CD4-positive, alpha-beta memory T cell (primary cell): Measurements from ENCODE around the gene ZFHX3. TPM values are rescaled to one million over a fixed set of nuclear protein-coding genes. Genes with fewer than 3 reads are reported as not detected.

ENCODE experiments used
- CTCF ChIA-PET: fragments of 350-600 bp; sonication (Branson Sonifier 250); formaldehyde crosslinking; loops from one replicate; lab custom pipeline; 2021; ENCODE audit warnings: inconsistent platforms; ENCODE audit not compliant: partially characterized antibody; lab: Charles Lee
- POLR2A ChIA-PET: fragments of 350-600 bp; sonication (Branson Sonifier 250); formaldehyde crosslinking; loops from one replicate; lab custom pipeline; 2021; ENCODE audit not compliant: partially characterized antibody; lab: Charles Lee
- DNase-seq, 5 donors: peaks; one replicate each; pipeline versions ENCODE4 v3.0.0 to v3.0.0-alpha.2; 2020 to 2022; ENCODE audit warnings: mixed read lengths in 1 of 5
- H3K27ac ChIP-seq: one replicate; pipeline ENCODE4 v1.7.0; 2013; ENCODE audit warnings: low read depth, low read length
- H3K27me3 ChIP-seq: 2 replicates; pipeline ENCODE4 v1.7.0; 2013; ENCODE audit warnings: mild to moderate bottlenecking, low read length, moderate library complexity; ENCODE audit not compliant: insufficient read depth
- H3K36me3 ChIP-seq: 2 replicates; pipeline ENCODE4 v1.7.0; 2013; ENCODE audit warnings: mild to moderate bottlenecking, low read length, moderate library complexity; ENCODE audit not compliant: insufficient read depth
- H3K4me1 ChIP-seq: 2 replicates; pipeline ENCODE4 v1.7.0; 2013; ENCODE audit warnings: mild to moderate bottlenecking, low read length, moderate library complexity; ENCODE audit not compliant: insufficient read depth
- H3K4me3 ChIP-seq, 2 donors: one replicate each; pipeline ENCODE4 v1.7.0; 2013; ENCODE audit warnings: low read length in 2 of 2, mild to moderate bottlenecking in 1 of 2
- H3K9me3 ChIP-seq, 2 donors: one replicate each; pipeline ENCODE4 v1.7.0; 2013; ENCODE audit warnings: low read length in 2 of 2, control low read depth in 1 of 2; ENCODE audit not compliant: control insufficient read depth in 1 of 2
- H3K27ac Mint-ChIP-seq, 7 donors: one replicate each; pipeline ENCODE4 v1.8.0; 2020 to 2021; ENCODE audit warnings: mixed read lengths in 7 of 7, mild to moderate bottlenecking in 6 of 7, inconsistent platforms in 3 of 7, moderate library complexity in 3 of 7
- H3K27me3 Mint-ChIP-seq, 2 donors: one replicate each; pipeline ENCODE4 v1.8.0; 2020 to 2021; ENCODE audit warnings: mixed read lengths in 2 of 2
- H3K36me3 Mint-ChIP-seq, 2 donors: one replicate each; pipeline ENCODE4 v1.8.0; 2020 to 2021; ENCODE audit warnings: mixed read lengths in 2 of 2, inconsistent platforms in 1 of 2, mild to moderate bottlenecking in 1 of 2
- H3K4me1 Mint-ChIP-seq, 4 donors: one replicate each; pipeline ENCODE4 v1.8.0; 2020 to 2021; ENCODE audit warnings: mixed read lengths in 4 of 4, mild to moderate bottlenecking in 1 of 4
- H3K4me3 Mint-ChIP-seq, 8 donors: one replicate each; pipeline ENCODE4 v1.8.0; 2020 to 2021; ENCODE audit warnings: mixed read lengths in 8 of 8, mild to moderate bottlenecking in 7 of 8, moderate library complexity in 6 of 8, inconsistent platforms in 3 of 8
- H3K9me3 Mint-ChIP-seq, 8 donors: one replicate each; pipeline ENCODE4 v1.8.0; 2020 to 2021; ENCODE audit warnings: mixed read lengths in 8 of 8, mild to moderate bottlenecking in 5 of 8, inconsistent platforms in 3 of 8, moderate library complexity in 1 of 8
- intact Hi-C: fragments of 100-400 bp; cut with micrococcal nuclease; formaldehyde crosslinking; loops from one replicate; pipeline ENCODE4 v1.15.1; 2023
- polyA plus RNA-seq, 2 donors: library from polyadenylated mRNA; unstranded; fragments of 300-500 nt; fragmentation: Illumina TruSeq; gene quantifications; one replicate each; pipeline ENCODE4 v1.2.3, GENCODE V29; 2021
- total RNA-seq, 2 experiments: library from RNA; stranded (reverse); gene quantifications; one replicate each; pipeline ENCODE4 v1.2.3, GENCODE V29; 2021

The ZFHX3 gene
- total and polyA plus RNA-seq, 4 experiments from 2014 or later = 0.01 to 0.99 (median 0.36) TPM

- no peaks in the 10 kb centered on the region for H3K36me3 Mint-ChIP-seq
- Histone ChIP-seq H3K27me3 (no peaks in the 10 kb centered on the region), H3K9me3 (no peaks in the 10 kb centered on the region), H3K4me3 (no peak overlapping the region), H3K27ac (no peak overlapping the region), H3K4me1 (no peaks in the 10 kb centered on the region), H3K36me3 (no peaks in the 10 kb centered on the region)
- no peak overlapping the region for H3K4me3 Mint-ChIP-seq
- H3K4me1 Mint-ChIP-seq = no peaks in the 10 kb centered on the region
- CTCF ChIA-PET = interaction anchor here (2.1 kb wide), 1 partner anchor 21 kb away, joined by 10 read pairs; no protein-coding TSS in a partner anchor
- H3K9me3 Mint-ChIP-seq = peaks cover 0 to 3% (median 0%) of the 10 kb centered on the region in 8 donors
- no peak overlapping the region for H3K27ac Mint-ChIP-seq
- intact Hi-C loops = no loop called here
- POLR2A ChIA-PET = no interaction called here
- no peak for DNase-seq
- no peaks in the 10 kb centered on the region for H3K27me3 Mint-ChIP-seq
These were observed 236.1 kb downstream of the ZFHX3 start for GRCh38 chr16:72811876-72812275.

GRCh38 chr16:72811188-72811720 is 236.7 kb downstream of the ZFHX3 start:
- Histone ChIP-seq H3K4me1 (no peaks in the 10 kb centered on the region), H3K27me3 (no peaks in the 10 kb centered on the region), H3K36me3 (no peaks in the 10 kb centered on the region), H3K9me3 (no peaks in the 10 kb centered on the region), H3K27ac (no peak overlapping the region), H3K4me3 (no peak overlapping the region)
- intact Hi-C loops = no loop called here
- Mint-ChIP-seq H3K36me3 (no peaks in the 10 kb centered on the region), H3K27ac (no peak overlapping the region), H3K27me3 (no peaks in the 10 kb centered on the region), H3K4me1 (no peaks in the 10 kb centered on the region), H3K9me3 (peaks cover 0 to 2% (median 0%) of the 10 kb centered on the region in 8 donors), H3K4me3 (no peak overlapping the region)
- ChIA-PET CTCF (interaction anchor here (2.1 kb wide), 1 partner anchor 21 kb away, joined by 10 read pairs; no protein-coding TSS in a partner anchor), POLR2A (no interaction called here)
- no peak for DNase-seq

- Histone ChIP-seq H3K27me3 (no peaks in the 10 kb centered on the region), H3K4me1 (no peaks in the 10 kb centered on the region), H3K36me3 (no peaks in the 10 kb centered on the region), H3K27ac (no peak overlapping the region), H3K9me3 (no peaks in the 10 kb centered on the region), H3K4me3 (no peak overlapping the region)
- Mint-ChIP-seq H3K9me3 (peaks cover 0 to 2% (median 0%) of the 10 kb centered on the region in 8 donors), H3K4me3 (no peak overlapping the region), H3K36me3 (no peaks in the 10 kb centered on the region), H3K27me3 (peaks cover 0 to 1% of the 10 kb centered on the region in 2 donors), H3K4me1 (no peaks in the 10 kb centered on the region), H3K27ac (no peak overlapping the region)
- intact Hi-C loops = no loop called here
- DNase-seq = no peak
- ChIA-PET CTCF (interaction anchor here (2.1 kb wide), 1 partner anchor 22 kb away, joined by 10 read pairs; no protein-coding TSS in a partner anchor), POLR2A (no interaction called here)
These were observed 237.4 kb downstream of the ZFHX3 start for GRCh38 chr16:72810480-72810879.

- Mint-ChIP-seq H3K27ac (no peak overlapping the region), H3K36me3 (no peaks in the 10 kb centered on the region), H3K4me1 (no peaks in the 10 kb centered on the region), H3K4me3 (no peak overlapping the region), H3K9me3 (no peaks in the 10 kb centered on the region), H3K27me3 (peaks cover 0 to 1% of the 10 kb centered on the region in 2 donors)
- intact Hi-C loops = no loop called here
- POLR2A ChIA-PET = no interaction called here
- CTCF ChIA-PET = no interaction called here
- Histone ChIP-seq H3K4me3 (no peak overlapping the region), H3K4me1 (no peaks in the 10 kb centered on the region), H3K27ac (no peak overlapping the region), H3K36me3 (no peaks in the 10 kb centered on the region), H3K27me3 (no peaks in the 10 kb centered on the region), H3K9me3 (no peaks in the 10 kb centered on the region)
- no peak for DNase-seq
These were observed 238.5 kb downstream of the ZFHX3 start for GRCh38 chr16:72809446-72809845.

- CTCF ChIA-PET = no interaction called here
- intact Hi-C loops = no loop called here
- no peaks in the 10 kb centered on the region for H3K9me3 Mint-ChIP-seq
- POLR2A ChIA-PET = no interaction called here
- H3K4me3 ChIP-seq = no peak overlapping the region
- H3K4me3 Mint-ChIP-seq = no peak overlapping the region
- no peaks in the 10 kb centered on the region for H3K4me1 ChIP-seq
- H3K9me3 ChIP-seq = no peaks in the 10 kb centered on the region
- no peak for DNase-seq
- H3K27me3 Mint-ChIP-seq = peaks cover 0 to 1% of the 10 kb centered on the region in 2 donors
- H3K4me1 Mint-ChIP-seq = no peaks in the 10 kb centered on the region
- H3K27ac Mint-ChIP-seq = no peak overlapping the region
- no peaks in the 10 kb centered on the region for H3K27me3 ChIP-seq
- H3K36me3 Mint-ChIP-seq = no peaks in the 10 kb centered on the region
- H3K27ac ChIP-seq = no peak overlapping the region
- no peaks in the 10 kb centered on the region for H3K36me3 ChIP-seq
These were observed 239.2 kb downstream of the ZFHX3 start for GRCh38 chr16:72808754-72809153.

GRCh38 chr16:72807245-72807644 is 240.7 kb downstream of the ZFHX3 start:
- Mint-ChIP-seq H3K27ac (no peak overlapping the region), H3K27me3 (peaks cover 0 to 1% of the 10 kb centered on the region in 2 donors), H3K4me3 (no peak overlapping the region), H3K36me3 (no peaks in the 10 kb centered on the region), H3K9me3 (no peaks in the 10 kb centered on the region), H3K4me1 (no peaks in the 10 kb centered on the region)
- Histone ChIP-seq H3K27ac (no peak overlapping the region), H3K36me3 (no peaks in the 10 kb centered on the region), H3K9me3 (no peaks in the 10 kb centered on the region), H3K4me3 (no peak overlapping the region), H3K27me3 (no peaks in the 10 kb centered on the region), H3K4me1 (no peaks in the 10 kb centered on the region)
- ChIA-PET POLR2A (no interaction called here), CTCF (interaction anchor here (0.7 kb wide), 1 partner anchor 10 kb away, joined by 3 read pairs; no protein-coding TSS in a partner anchor)
- intact Hi-C loops = no loop called here
- DNase-seq = no peak

- Mint-ChIP-seq H3K27me3 (peaks cover 0 to 1% of the 10 kb centered on the region in 2 donors), H3K4me3 (no peak overlapping the region), H3K4me1 (no peaks in the 10 kb centered on the region), H3K36me3 (no peaks in the 10 kb centered on the region), H3K9me3 (no peaks in the 10 kb centered on the region), H3K27ac (no peak overlapping the region)
- H3K4me1 ChIP-seq = no peaks in the 10 kb centered on the region
- ChIA-PET POLR2A (no interaction called here), CTCF (interaction anchor here (1.0 kb wide), 1 partner anchor 27 kb away, joined by 4 read pairs; no protein-coding TSS in a partner anchor)
- no peak overlapping the region for H3K27ac ChIP-seq
- H3K9me3 ChIP-seq = no peaks in the 10 kb centered on the region
- H3K27me3 ChIP-seq = no peaks in the 10 kb centered on the region
- intact Hi-C loops = no loop called here
- no peak for DNase-seq
- H3K4me3 ChIP-seq = no peak overlapping the region
- H3K36me3 ChIP-seq = no peaks in the 10 kb centered on the region
These were observed 242.4 kb downstream of the ZFHX3 start for GRCh38 chr16:72805486-72805885.
